Tibial nerve (tissue), 4 donors: ENCODE results near the gene NLGN2. TPM values are rescaled to one million over a fixed set of nuclear protein-coding genes. Genes with fewer than 3 reads are reported as not detected.
"Not testable (repeated sequence)": the region's sequence is repeated elsewhere in the genome, so short reads cannot be mapped to it uniquely, and the experiment has no call there.

Experiments
- DNase-seq, 2 donors: peaks; one replicate each; pipeline ENCODE4 v3.0.0-alpha.2; 2019; ENCODE audit warnings: low spot score in 2 of 2
- H3K27ac ChIP-seq, 4 donors: fragments of 200-600 bp; sonication (generic) in 3 of 4; one replicate each; pipeline ENCODE4 v1.5.1; 2017 to 2019; ENCODE audit warnings: mild to moderate bottlenecking in 1 of 4
- H3K27me3 ChIP-seq, 2 donors: fragments of 200-600 bp; sonication (generic) in 1 of 2; one replicate each; pipeline versions ENCODE4 v1.5.1 to v1.6.0; 2017 to 2019
- H3K36me3 ChIP-seq, 3 donors: fragments of 200-600 bp; sonication (generic); one replicate each; pipeline ENCODE4 v1.5.1; 2018 to 2019
- H3K4me1 ChIP-seq, 4 donors: fragments of 200-600 bp; sonication (generic) in 3 of 4; one replicate each; pipeline ENCODE4 v1.5.1; 2017 to 2019
- H3K4me3 ChIP-seq, 4 donors: fragments of 200-600 bp; sonication (generic) in 3 of 4; one replicate each; pipeline ENCODE4 v1.5.1; 2017 to 2019; ENCODE audit warnings: mild to moderate bottlenecking in 1 of 4, moderate library complexity in 1 of 4
- H3K9me3 ChIP-seq, 4 donors: fragments of 200-600 bp; sonication (generic) in 3 of 4; one replicate each; pipeline ENCODE4 v1.5.1; 2017 to 2019
- EP300 ChIP-seq, 2 donors: sonication (generic); formaldehyde crosslinking; IDR thresholded peaks; one replicate each; pipeline ENCODE4 v1.6.1; 2017; ENCODE audit warnings: antibody characterized with exemption in 2 of 2, mild to moderate bottlenecking in 1 of 2
- POLR2A ChIP-seq, 2 donors: fragments of 450-650 bp; IDR thresholded peaks; one replicate each; pipeline ENCODE4 v1.6.1; 2017; ENCODE audit warnings: antibody characterized with exemption in 2 of 2, mild to moderate bottlenecking in 2 of 2, moderate library complexity in 2 of 2
- WGBS, 2 donors: methylation state at CpG; one replicate each; pipeline ENCODE4 v1.1.5; 2018; 5-methylcytosine and 5-hydroxymethylcytosine counted together
- total RNA-seq, 4 donors: library from RNA; depleted of rRNA; stranded (reverse); fragments of >200 nt; gene quantifications; one replicate each; pipeline ENCODE4 v1.1.0, GENCODE V29; 2016
- TF ChIP-seq, protein P1 (sequence below), 5 experiments: fragments of 200-600 bp in 3 of 5; fragments of 450-650 bp in 2 of 5; sonication (generic) in 3 of 5; IDR thresholded peaks; one replicate each; pipeline ENCODE4 v1.5.1; 2016 to 2019; ENCODE audit warnings: antibody characterized with exemption in 5 of 5, mild to moderate bottlenecking in 3 of 5, moderate library complexity in 2 of 5

NLGN2 gene
- total RNA-seq, 4 donors from 2014 or later = 14.4 to 32.4 (median 23.9) TPM

DNA sequence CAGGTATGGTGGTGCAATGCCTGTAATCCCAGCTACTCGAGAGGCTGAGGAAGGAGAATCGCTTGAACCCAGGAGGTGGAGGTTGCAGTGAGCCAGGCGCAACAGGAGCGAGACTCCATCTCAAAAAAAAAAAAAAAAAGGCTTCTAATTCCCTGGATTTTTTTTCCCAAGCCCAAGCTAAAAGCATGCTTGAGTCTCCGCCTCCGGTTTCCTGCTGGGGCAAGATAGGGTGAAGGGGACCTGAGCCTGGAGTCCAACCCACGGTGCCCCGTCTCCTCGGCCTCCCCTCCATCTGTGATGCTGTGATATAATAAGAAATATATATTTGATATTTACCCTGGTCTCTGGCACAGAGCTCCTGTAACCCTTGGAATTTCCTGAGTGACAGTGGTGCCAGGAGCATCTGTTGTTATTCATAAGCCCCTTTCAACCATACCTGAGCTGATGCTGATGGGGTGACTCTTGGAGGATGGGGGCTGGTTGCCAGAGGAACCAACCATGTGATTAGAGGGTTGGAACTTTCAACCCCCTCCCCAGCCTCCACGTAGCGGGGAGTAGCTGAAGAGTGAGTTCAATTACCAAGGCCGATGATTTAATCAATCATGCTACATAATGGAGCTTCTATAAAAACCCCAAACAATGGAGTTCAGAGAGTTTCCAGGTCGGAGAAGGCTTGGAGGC, 39.6 kb upstream of the NLGN2 start:
- Histone ChIP-seq H3K36me3 (no peaks in the 10 kb centered on the region), H3K4me3 (no peak overlapping the region), H3K27ac (no peak overlapping the region), H3K27me3 (no peaks in the 10 kb centered on the region), H3K9me3 (no peaks in the 10 kb centered on the region), H3K4me1 (no peaks in the 10 kb centered on the region)
- no peak for TF ChIP-seq EP300 (IDR thresholded peaks at IDR 0.05)
- TF ChIP-seq POLR2A (IDR thresholded peaks at IDR 0.05) = no peak
- TF ChIP-seq, protein P1, sequence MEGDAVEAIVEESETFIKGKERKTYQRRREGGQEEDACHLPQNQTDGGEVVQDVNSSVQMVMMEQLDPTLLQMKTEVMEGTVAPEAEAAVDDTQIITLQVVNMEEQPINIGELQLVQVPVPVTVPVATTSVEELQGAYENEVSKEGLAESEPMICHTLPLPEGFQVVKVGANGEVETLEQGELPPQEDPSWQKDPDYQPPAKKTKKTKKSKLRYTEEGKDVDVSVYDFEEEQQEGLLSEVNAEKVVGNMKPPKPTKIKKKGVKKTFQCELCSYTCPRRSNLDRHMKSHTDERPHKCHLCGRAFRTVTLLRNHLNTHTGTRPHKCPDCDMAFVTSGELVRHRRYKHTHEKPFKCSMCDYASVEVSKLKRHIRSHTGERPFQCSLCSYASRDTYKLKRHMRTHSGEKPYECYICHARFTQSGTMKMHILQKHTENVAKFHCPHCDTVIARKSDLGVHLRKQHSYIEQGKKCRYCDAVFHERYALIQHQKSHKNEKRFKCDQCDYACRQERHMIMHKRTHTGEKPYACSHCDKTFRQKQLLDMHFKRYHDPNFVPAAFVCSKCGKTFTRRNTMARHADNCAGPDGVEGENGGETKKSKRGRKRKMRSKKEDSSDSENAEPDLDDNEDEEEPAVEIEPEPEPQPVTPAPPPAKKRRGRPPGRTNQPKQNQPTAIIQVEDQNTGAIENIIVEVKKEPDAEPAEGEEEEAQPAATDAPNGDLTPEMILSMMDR (IDR thresholded peaks at IDR 0.05) = no peak
- DNase-seq = no peak
- WGBS, 2 donors = 61 to 65% methylated on average over 13 of the region's 13 CpGs

DNA sequence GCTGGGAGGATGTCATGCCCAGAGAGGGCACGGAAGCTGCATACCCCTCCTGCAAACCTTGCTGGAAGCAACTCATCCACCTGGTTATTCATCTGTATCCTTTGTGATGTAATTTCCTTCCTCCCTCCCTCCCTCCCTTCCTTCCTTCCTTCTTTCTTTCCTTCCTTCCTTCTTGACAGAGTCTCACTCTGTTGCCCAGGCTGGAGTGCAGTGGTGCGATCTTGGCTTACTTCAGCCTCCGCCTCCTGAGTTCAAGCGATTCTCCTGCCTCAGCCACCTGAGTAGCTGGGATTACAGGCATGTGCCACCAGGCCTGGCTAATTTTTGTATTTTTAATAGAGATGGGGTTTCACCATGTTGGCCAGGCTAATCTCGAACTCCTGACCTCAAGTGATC, 39.0 kb upstream of the NLGN2 start:
- not testable (repeated sequence) for H3K36me3 ChIP-seq, DNase-seq, H3K4me3 ChIP-seq, H3K27me3 ChIP-seq, H3K4me1 ChIP-seq, H3K9me3 ChIP-seq, H3K27ac ChIP-seq
- WGBS, 2 donors = 86 to 87% methylated on average over 5 of the region's 5 CpGs

DNA sequence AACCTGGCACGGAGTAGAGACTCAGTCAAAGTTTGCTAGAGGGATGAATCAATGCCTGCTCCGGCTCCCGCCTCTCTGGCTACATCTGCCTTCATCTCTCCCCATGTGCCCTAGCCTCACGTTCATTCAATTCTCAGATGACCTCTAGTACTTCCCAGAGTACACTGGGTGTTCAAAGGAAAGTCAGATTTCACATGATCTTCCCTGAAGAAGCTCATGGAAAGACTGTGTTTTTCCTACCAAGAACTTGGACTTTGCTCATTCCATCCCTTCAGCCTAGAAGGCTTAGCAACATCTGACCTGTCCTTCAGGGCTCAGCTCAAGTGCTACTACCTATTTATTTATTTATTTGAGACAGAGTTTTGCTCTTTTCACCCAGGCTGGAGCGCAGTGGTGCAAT, 37.8 kb upstream of the NLGN2 start:
- TF ChIP-seq, protein P1 (IDR thresholded peaks at IDR 0.05) = no peak
- no peak for TF ChIP-seq EP300 (IDR thresholded peaks at IDR 0.05)
- no peak for TF ChIP-seq POLR2A (IDR thresholded peaks at IDR 0.05)
- 76 to 86% methylated on average over 5 of the region's 5 CpGs for WGBS, 2 donors
- DNase-seq = no peak
- Histone ChIP-seq H3K27me3 (no peaks in the 10 kb centered on the region), H3K27ac (no peak overlapping the region), H3K36me3 (no peaks in the 10 kb centered on the region), H3K9me3 (no peaks in the 10 kb centered on the region), H3K4me3 (no peak overlapping the region), H3K4me1 (no peaks in the 10 kb centered on the region)

DNA sequence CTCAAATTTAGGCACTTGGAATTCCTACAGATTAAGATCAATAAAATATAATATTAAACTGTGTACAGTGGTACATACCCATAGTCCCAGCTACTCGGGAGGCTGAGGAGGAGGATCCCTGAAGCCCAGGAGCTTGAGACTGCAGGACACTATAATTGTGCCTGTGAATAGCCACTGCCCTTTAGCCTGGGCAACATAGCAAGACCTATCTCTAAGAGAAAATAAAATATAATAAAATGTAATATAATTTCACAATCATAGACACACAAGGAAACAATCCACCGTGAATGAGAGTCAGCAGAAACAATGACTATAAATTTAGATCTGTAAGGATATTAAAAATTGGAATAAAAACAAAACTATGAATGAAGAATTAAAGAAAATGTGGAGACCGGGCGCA, 36.8 kb upstream of the NLGN2 start:
- Histone ChIP-seq H3K27me3 (peaks cover 0 to 6% of the 10 kb centered on the region in 2 donors), H3K9me3 (no peaks in the 10 kb centered on the region), H3K4me1 (no peaks in the 10 kb centered on the region), H3K4me3 (no peak overlapping the region), H3K36me3 (no peaks in the 10 kb centered on the region), H3K27ac (no peak overlapping the region)
- 86% methylated on average over 4 of the region's 4 CpGs for WGBS, 2 donors
- no peak for DNase-seq
- TF ChIP-seq, protein P1 (IDR thresholded peaks at IDR 0.05) = no peak
- TF ChIP-seq EP300 (IDR thresholded peaks at IDR 0.05) (no peak), POLR2A (IDR thresholded peaks at IDR 0.05) (no peak)

DNA sequence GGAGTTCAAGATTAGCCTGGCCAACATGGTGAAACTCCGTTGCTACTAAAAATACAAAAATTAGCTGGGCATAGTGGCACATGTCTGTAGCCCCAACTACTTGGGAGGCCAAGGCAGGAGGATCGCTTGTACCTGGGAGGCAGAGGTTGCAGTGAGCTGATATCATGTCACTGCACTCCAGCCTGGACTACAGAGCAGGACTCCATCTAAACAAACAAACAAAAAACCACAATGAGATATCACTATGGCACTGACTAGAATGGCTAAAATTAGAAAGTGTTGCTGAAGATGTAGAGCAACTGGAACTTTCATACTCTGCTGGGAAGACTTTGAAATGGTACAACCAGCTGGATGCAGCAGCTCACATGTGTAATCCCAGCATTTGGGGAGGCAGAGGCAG, 33.3 kb upstream of the NLGN2 start:
- Histone ChIP-seq H3K36me3 (no peaks in the 10 kb centered on the region), H3K4me1 (no peaks in the 10 kb centered on the region), H3K27me3 (peaks cover 0 to 15% of the 10 kb centered on the region in 2 donors), H3K4me3 (no peak overlapping the region), H3K27ac (no peak overlapping the region), H3K9me3 (no peaks in the 10 kb centered on the region)
- DNase-seq = no peak
- WGBS, 2 donors = 89 to 91% methylated on average over 2 of the region's 2 CpGs
- TF ChIP-seq POLR2A (IDR thresholded peaks at IDR 0.05) = no peak
- TF ChIP-seq, protein P1 (IDR thresholded peaks at IDR 0.05) = no peak
- TF ChIP-seq EP300 (IDR thresholded peaks at IDR 0.05) = no peak
